Activated CD8-positive, alpha-beta T cell treated with anti-CD3 and anti-CD28 coated beads for 36 hours (primary cell): ENCODE measurements around the gene RPS6KA6. TPM values are rescaled to one million over a fixed set of nuclear protein-coding genes. Genes with fewer than 3 reads are reported as not detected.

Experiments used
- ATAC-seq: fragments of 200-7000 bp; cut with Tn5 transposase; one replicate; pipeline ENCODE4 v1.10.0; 2021; ENCODE audit warnings: mild to moderate bottlenecking, moderate library complexity
- CTCF ChIA-PET: fragments of 350-600 bp; sonication (Branson Sonifier 250); formaldehyde crosslinking; loops from one replicate; lab custom pipeline; 2021; ENCODE audit warnings: antibody characterized with exemption; lab: Charles Lee
- POLR2A ChIA-PET: fragments of 350-600 bp; sonication (Branson Sonifier 250); formaldehyde crosslinking; loops from one replicate; lab custom pipeline; 2021; ENCODE audit warnings: antibody characterized with exemption; lab: Charles Lee
- DNase-seq: peaks from one replicate; pipeline ENCODE4 v3.0.0-alpha.2; 2020
- H3K27ac Mint-ChIP-seq: one replicate; pipeline ENCODE4 v1.8.0; 2021; ENCODE audit warnings: mild to moderate bottlenecking, mixed read lengths
- H3K27me3 Mint-ChIP-seq: one replicate; pipeline ENCODE4 v1.8.0; 2021; ENCODE audit warnings: mixed read lengths
- H3K36me3 Mint-ChIP-seq: one replicate; pipeline ENCODE4 v1.8.0; 2021; ENCODE audit warnings: low read depth, mixed read lengths
- H3K4me1 Mint-ChIP-seq: one replicate; pipeline ENCODE4 v1.8.0; 2021; ENCODE audit warnings: low read depth, mixed read lengths
- H3K4me3 Mint-ChIP-seq: one replicate; pipeline ENCODE4 v1.8.0; 2021; ENCODE audit warnings: mild to moderate bottlenecking, moderate library complexity, mixed read lengths
- H3K9me3 Mint-ChIP-seq: one replicate; pipeline ENCODE4 v1.8.0; 2021; ENCODE audit warnings: mixed read lengths
- intact Hi-C: fragments of 100-400 bp; cut with micrococcal nuclease; formaldehyde crosslinking; loops from one replicate; pipeline ENCODE4 v1.10.0; 2022
- total RNA-seq, 2 experiments: library from RNA; stranded (reverse); gene quantifications; one replicate each; pipeline ENCODE4 v1.2.3, GENCODE V29; 2021
- TF ChIP-seq, protein P1 (sequence below): fragments of 200-600 bp; IDR thresholded peaks from one replicate; pipeline ENCODE4 v1.8.0; 2022; ENCODE audit warnings: antibody characterized with exemption, mild to moderate bottlenecking

RPS6KA6 gene
- total RNA-seq, 2 experiments from 2014 or later: 0.04 TPM; not detected in 1

DNA sequence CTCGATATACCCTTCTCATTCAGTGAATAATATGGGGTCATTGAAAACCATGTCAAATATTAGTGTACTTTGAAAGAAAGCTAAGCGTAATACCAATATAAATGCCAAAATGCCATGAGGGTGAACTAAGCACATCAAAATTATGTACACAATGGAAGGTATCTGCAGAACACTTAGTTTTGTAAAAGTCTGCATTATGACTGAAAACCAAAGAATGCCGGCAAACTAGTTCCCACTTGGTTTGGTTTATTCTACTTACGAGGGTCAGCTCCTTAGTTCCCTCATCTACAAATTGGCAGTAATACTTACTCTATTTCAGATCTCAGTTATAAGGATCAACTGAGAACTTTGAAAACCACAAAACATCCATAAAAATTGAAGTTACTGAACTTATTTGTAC, 27.3 kb downstream of the RPS6KA6 start:
- Mint-ChIP-seq H3K9me3 (no peaks in the 10 kb centered on the region), H3K4me1 (no peaks in the 10 kb centered on the region), H3K36me3 (no peaks in the 10 kb centered on the region), H3K4me3 (no peak overlapping the region), H3K27ac (no peak overlapping the region), H3K27me3 (no peaks in the 10 kb centered on the region)
- intact Hi-C loops: no loop called here
- ATAC-seq: no peak
- TF ChIP-seq, protein P1, sequence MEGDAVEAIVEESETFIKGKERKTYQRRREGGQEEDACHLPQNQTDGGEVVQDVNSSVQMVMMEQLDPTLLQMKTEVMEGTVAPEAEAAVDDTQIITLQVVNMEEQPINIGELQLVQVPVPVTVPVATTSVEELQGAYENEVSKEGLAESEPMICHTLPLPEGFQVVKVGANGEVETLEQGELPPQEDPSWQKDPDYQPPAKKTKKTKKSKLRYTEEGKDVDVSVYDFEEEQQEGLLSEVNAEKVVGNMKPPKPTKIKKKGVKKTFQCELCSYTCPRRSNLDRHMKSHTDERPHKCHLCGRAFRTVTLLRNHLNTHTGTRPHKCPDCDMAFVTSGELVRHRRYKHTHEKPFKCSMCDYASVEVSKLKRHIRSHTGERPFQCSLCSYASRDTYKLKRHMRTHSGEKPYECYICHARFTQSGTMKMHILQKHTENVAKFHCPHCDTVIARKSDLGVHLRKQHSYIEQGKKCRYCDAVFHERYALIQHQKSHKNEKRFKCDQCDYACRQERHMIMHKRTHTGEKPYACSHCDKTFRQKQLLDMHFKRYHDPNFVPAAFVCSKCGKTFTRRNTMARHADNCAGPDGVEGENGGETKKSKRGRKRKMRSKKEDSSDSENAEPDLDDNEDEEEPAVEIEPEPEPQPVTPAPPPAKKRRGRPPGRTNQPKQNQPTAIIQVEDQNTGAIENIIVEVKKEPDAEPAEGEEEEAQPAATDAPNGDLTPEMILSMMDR: no peak
- no peak for DNase-seq
- CTCF ChIA-PET: no interaction called here
- POLR2A ChIA-PET: no interaction called here

DNA sequence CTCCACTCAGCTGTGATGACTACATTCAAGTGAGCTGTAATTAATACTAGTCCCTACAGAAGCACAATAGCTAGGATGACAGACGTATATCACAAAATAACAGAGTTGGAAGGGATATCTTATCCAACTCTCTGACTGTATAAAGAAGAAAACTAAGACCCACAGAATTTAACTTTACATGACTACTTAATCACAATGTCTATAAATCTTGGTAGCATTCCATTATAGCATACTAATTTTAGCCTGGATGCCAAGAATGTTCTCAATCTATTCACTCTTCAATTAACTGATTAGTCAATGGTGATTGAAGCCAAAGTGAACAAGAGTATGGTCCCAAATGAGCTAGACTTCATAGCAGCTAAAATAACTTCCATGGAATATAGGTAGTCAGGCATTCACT, 31.2 kb downstream of the RPS6KA6 start:
- Mint-ChIP-seq H3K27me3 (no peaks in the 10 kb centered on the region), H3K4me3 (no peak overlapping the region), H3K4me1 (no peaks in the 10 kb centered on the region), H3K9me3 (no peaks in the 10 kb centered on the region), H3K36me3 (no peaks in the 10 kb centered on the region), H3K27ac (no peak overlapping the region)
- DNase-seq: no peak
- intact Hi-C loops: no loop called here
- CTCF ChIA-PET: interaction anchor here (0.6 kb wide), 1 partner anchor 112 kb away, joined by 3 read pairs; no protein-coding TSS in a partner anchor
- no peak for ATAC-seq
- POLR2A ChIA-PET: no interaction called here
- TF ChIP-seq, protein P1: no peak

DNA sequence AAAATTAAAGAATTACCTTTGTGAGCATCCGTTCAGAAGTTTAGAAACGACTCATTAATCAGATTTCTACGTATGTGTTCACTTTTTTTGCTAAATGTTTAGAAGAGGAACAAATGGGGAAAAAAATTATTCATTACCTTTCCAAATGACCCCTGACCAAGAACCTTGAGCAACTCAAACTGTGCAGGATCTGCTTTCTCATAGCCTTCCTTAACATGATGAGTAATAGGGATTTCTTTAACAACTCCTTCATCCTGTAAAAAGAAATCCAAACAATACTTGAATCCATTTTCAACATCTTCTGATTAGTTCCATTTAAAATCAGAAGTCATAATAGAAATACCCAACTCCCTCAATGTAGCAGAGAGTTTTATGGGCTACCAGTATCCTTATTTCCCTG, 32.1 kb downstream of the RPS6KA6 start:
- ChIA-PET CTCF (no interaction called here), POLR2A (no interaction called here)
- Mint-ChIP-seq H3K36me3 (no peaks in the 10 kb centered on the region), H3K27me3 (no peaks in the 10 kb centered on the region), H3K4me3 (no peak overlapping the region), H3K9me3 (no peaks in the 10 kb centered on the region), H3K4me1 (no peaks in the 10 kb centered on the region), H3K27ac (no peak overlapping the region)
- TF ChIP-seq, protein P1: no peak
- intact Hi-C loops: no loop called here
- no peak for ATAC-seq
- no peak for DNase-seq

GRCh38 chrX:84153538-84153937, 34.5 kb downstream of the RPS6KA6 start:
- DNase-seq: no peak
- no peaks in the 10 kb centered on the region for H3K27me3 Mint-ChIP-seq
- peaks cover 2% of the 10 kb centered on the region for H3K9me3 Mint-ChIP-seq
- CTCF ChIA-PET: no interaction called here
- intact Hi-C loops: no loop called here
- POLR2A ChIA-PET: no interaction called here
- H3K4me3 Mint-ChIP-seq: no peak overlapping the region
- H3K36me3 Mint-ChIP-seq: no peaks in the 10 kb centered on the region
- no peak overlapping the region for H3K27ac Mint-ChIP-seq
- no peak for ATAC-seq
- TF ChIP-seq, protein P1: no peak
- H3K4me1 Mint-ChIP-seq: no peaks in the 10 kb centered on the region

GRCh38 chrX:84144991-84145390, 43.0 kb downstream of the RPS6KA6 start:
- ATAC-seq (no peak), DNase-seq (no peak)
- no peaks in the 10 kb centered on the region for H3K27me3 Mint-ChIP-seq
- TF ChIP-seq, protein P1: no peak
- POLR2A ChIA-PET: no interaction called here
- intact Hi-C loops: no loop called here
- no peaks in the 10 kb centered on the region for H3K9me3 Mint-ChIP-seq
- no peaks in the 10 kb centered on the region for H3K36me3 Mint-ChIP-seq
- CTCF ChIA-PET: no interaction called here
- H3K4me1 Mint-ChIP-seq: no peaks in the 10 kb centered on the region
- H3K4me3 Mint-ChIP-seq: no peak overlapping the region
- no peak overlapping the region for H3K27ac Mint-ChIP-seq
